SKM-1 (cell line): ENCODE data around the gene PAX7.
"Not testable (repeated sequence)": the region's sequence is repeated elsewhere in the genome, so short reads cannot be mapped to it uniquely, and the experiment has no call there.

Experiments
- DNase-seq: peaks from one replicate; lab custom pipeline; 2025; ENCODE audit not compliant: unreplicated experiment; lab: John Stamatoyannopoulos, UW

PAX7 gene

GRCh38 chr1:18657506-18658201, 27.0 kb downstream of the PAX7 start:
- no peak for DNase-seq

DNA sequence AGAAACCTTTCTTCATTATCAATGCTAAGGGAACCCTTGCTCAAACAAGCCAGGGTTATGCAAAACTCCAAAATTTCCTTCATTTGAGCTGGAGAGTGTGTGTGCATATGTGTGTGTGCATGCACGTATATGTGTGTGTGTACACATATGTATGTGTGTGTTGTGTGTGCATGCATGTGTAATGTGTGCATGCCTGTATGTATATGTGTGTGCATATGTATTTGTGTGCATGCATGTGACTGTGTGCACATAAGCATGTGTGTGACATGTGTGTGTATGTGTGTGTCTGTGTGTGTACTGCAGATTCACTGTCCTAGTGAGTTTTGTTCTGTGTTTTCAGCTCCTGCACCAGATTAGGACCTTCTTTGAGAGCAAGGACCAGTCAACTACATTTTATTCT, 28.2 kb downstream of the PAX7 start:
- no peak for DNase-seq

DNA sequence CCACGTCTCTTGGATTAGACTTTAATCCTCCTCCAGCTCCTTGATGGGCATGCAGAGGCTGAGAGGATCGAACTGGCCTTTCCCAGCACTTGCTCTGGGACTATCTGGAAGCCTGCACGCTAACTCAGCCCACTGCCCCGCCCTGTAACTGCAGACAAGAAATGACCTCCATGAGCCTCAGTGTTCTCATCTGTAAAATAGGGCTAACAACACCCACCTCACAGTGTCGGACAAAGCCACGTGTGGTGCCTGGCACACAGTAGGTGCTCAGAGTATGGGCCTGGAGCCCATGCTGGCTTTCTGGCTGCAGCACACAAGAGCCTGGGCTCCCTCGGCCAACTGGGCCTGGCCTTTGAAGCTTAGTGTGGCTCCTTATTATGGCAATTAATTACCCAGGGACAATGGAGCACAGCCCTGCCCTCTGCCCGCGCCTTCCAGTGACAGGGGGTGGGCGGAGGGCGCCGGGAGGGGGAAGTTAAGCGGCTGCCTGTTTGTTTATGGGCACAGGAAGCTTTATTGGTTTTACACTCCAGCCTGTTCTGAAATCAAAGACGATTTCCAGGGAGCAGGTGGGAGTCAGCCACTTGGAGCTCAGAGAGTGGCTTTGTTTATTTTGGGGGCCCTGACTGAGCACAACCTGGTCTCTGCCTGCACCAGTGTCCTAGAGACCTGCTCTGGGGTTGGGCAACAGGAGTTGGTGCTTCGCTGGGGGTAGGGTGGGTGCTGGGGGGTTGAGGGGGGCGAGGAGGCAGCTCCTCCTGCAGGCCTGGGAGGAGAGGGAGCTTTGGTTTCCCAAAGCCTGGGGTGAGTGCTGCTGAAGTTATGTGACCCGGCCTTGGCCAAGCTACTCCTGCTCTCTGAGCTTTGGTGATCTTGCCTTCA, 31.0 kb downstream of the PAX7 start:
- no peak for DNase-seq

GRCh38 chr1:18662286-18662639, 31.6 kb downstream of the PAX7 start:
- DNase-seq: no peak

DNA sequence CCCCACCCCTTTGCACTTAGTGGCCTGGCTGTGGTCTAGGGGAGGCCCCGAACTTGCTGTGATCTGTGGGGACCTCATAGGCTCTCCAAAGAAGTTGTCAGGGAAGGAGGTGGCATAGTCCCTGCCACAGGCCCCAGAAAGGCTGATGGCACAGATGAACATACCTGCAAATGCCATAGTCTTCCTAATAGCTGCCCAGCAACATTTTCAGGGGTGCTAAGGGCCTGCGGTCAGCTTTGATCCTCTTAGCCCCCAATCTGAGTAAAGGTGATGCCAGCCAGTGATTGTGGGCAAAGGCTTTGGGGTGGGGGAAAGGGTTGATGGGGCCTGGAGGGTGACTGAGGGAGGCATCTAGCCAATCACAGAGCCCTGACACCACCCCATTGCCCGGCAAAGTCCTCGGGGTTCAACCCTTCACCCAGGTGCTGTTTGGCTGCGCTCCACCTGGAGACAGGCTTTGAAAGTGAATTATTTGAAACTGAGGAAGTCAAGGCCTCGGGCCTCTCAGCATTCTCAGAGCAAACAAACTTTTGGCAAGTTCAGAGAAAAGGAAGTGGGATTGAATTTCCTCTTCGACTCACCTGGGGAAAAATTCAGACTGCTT, 35.8 kb downstream of the PAX7 start:
- DNase-seq: no peak

DNA sequence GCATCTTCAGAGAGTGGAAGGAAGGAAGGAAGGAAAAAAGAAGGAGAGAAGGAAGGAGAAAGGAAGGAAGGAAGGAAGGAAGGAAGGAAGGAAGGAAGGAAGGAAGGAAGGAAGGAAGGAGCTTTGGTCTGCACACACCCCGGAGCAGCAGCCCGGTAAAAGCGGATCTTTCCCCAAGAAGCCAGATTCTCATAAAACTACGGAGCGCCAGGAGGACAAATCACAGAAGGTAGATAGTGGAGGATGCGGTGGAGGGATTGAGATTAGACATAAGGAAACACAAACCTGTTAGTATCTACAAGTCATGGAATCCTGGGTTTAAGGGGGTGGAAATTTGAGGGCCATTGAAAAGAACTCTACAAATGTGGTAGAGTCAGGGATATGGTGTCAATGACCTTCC, 36.7 kb downstream of the PAX7 start:
- no peak for DNase-seq

- no peak for DNase-seq
These were observed 37.4 kb downstream of the PAX7 start for GRCh38 chr1:18668046-18668445.

- no peak for DNase-seq
These were observed 38.2 kb downstream of the PAX7 start for GRCh38 chr1:18668750-18669404.

DNA sequence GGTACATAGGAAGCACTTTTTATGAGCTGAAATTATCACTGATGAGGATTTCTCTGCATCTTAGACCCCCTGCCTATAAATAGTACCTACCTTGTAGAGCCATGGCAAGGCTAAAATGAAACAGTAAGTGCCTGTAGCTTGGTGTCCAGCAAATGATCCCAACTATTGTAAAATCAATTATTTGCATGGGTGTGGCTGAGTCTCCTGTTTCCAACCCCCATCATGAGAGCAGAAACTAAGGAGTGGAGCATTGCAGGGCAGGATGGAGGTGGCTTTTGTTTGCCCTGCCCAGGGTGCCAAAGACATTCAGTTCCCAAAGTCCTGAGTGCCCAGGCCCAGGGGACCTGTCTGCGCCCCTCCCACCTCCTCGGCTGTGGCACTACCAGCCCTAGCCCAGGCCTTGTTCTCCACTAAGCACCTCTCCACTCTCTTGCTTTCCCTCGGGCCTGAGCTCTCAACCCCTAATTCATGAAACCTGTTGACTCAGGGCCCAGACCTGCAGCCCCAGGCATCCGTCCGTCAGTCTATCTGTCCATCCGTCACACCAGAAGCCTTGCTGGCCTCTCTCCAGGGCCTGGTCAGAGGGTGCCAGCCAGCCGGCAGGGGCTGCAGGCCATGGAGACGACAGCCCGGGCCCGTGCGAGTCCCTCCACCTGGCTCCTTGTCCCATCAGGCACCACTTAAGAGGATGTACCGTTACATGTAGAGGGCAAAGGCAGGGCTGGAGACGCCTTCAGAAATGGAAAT, 39.6 kb downstream of the PAX7 start:
- DNase-seq: no peak

DNA sequence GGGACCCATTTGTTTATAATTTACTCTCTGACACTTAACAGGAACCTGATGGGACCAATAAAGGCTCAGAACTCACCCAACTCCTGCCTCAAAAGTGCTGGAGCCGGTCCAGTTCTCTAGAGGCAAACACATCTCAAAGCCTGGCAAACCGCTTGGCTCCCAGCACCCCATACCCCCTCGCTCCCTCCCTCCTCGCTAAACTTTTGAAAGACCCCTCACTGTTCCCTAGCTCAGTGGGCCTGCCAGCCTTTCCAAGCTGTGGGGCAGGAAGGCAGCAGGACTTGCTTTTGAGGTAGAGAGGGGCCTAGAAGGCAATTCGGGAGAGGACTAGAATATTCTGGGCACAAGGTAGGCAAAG, 40.2 kb downstream of the PAX7 start:
- DNase-seq: no peak

- DNase-seq: no peak
These were observed 43.3 kb downstream of the PAX7 start for GRCh38 chr1:18673976-18674375.

DNA sequence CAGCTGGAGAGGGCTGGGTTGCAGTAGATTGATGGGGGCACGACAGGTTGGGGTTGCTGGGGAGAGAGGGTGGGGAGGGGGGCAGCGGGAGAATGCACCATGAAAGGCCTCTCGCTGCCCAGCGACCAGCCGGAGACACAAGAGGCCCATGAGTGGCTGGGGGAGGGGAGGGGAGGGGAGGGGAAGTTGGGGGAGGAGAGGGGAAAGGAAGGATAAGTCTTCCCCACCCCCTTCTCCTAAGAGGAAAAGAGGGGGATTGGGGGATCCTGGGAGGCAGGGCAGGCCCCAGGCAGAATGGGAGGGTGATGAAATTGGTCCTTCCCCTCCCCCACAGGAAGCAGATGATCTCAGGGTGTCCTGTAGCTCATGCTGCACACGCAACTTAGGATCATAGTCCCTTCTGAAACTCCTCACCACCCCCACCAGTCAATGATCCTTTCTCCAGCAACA, 45.7 kb downstream of the PAX7 start:
- DNase-seq: no peak

DNA sequence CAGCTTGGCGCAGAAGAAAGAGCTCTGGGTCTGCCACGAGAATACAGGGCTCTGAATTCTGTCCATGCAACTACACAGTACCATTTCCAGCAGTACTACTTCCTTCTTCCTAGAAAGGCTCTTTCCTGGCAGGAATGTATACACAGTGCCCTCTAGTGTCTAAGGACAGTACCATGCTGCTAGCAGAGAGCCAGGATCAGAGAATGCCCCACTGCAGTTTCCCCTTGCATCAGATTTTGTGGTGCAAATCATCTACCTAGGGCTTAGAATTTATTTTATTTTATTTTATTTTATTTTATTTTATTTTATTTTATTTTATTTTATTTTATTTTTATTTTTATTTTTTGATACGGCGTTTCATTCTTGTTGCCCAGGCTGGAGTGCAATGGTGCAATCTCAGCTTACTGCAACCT, 50.8 kb downstream of the PAX7 start:
- peak; percentile 60 for DNase-seq

- DNase-seq: no peak
These were observed 51.7 kb downstream of the PAX7 start for GRCh38 chr1:18682375-18682774.

GRCh38 chr1:18684303-18684702, 53.7 kb downstream of the PAX7 start:
- DNase-seq: no peak

GRCh38 chr1:18686540-18686939, 55.9 kb downstream of the PAX7 start:
- no peak for DNase-seq

DNA sequence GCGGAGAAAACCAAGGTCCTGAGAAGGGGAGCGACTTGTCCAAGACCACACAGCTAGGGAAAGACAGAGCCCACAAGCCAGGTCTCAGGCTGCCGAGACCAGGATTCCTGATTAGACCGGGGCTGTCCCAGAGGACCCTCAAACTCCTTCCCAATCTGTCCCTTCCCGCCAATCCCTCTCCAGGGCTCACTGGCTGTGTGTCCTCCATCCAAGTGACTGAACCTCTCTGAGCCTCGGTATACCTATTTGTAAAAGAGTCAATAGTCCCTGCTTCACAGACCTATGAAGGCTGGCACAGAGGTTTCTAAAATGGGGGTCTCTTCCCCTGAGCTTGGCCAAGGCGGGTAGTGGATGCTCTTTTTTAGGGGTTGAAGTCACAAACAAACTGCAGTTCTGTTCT, 56.6 kb downstream of the PAX7 start:
- no peak for DNase-seq

DNA sequence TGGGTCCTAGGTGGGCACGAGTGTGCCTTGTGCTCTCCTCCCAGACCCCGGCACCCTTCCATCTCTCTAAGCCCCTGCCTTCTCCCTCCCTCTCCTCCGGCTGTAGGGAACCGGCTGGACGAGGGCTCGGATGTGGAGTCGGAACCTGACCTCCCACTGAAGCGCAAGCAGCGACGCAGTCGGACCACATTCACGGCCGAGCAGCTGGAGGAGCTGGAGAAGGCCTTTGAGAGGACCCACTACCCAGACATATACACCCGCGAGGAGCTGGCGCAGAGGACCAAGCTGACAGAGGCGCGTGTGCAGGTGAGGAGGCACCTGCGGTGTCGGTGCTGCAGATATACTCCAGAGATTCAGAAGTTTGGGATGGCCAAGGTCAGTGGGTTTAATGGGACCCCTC, 61.0 kb downstream of the PAX7 start:
- no peak for DNase-seq

GRCh38 chr1:18693256-18694098, 62.8 kb downstream of the PAX7 start:
- DNase-seq: no peak

DNA sequence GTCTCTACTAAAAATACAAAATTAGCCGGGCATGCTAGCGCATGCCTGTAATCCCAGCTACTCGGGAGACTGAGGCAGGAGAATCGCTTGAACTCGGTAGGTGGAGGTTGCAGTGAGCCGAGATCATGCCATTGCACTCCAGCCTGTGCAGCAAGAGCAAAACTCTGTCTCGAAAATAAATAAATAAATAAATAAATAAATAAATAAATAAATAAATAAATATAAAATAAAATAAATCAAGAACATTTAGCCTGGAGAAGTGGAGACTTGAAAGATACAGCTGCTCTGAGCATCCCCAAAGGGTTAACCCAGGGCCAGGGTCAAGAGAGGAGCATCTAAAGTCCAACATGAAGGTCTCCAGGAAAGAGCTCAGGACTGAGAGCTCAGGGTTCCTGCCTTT, 63.6 kb downstream of the PAX7 start:
- DNase-seq: not testable (repeated sequence)
